GM19238 (cell line): ENCODE data around the gene PLEKHG5.
A peak's percentile ranks its signal among the peaks of the same experiment; 100 is the strongest.

ENCODE experiments used
- DNase-seq: peaks from one replicate; pipeline ENCODE4 v3.0.0; 2011; ENCODE audit warnings: low spot score; ENCODE audit not compliant: insufficient read length

PLEKHG5 gene

DNA sequence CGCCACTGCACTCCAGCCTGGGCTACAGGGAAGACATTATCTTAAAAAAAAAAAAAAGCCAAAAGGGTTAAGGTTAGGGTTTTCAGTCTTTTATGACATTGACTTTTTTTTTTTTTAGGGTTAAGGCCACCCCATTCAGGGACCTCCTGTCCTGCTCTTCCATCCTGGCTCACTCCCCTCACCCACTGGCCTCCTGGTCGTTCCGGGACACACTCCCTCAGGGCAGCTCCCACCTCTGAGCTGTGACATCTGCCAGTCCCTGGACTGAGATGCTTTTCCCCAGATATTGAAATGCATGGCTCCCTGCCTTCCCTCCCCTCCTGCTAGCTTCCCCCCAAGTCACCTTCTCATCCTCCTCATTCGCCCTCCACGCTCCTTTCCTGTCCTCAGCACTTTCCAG, 9.6 kb downstream of the PLEKHG5 start:
- no peak for DNase-seq

- DNase-seq = no peak
Measured at GRCh38 chr1:6477039-6477820, 14.2 kb downstream of the PLEKHG5 start.

- no peak for DNase-seq
Measured at GRCh38 chr1:6476483-6476882, 15.0 kb downstream of the PLEKHG5 start.

- peak; percentile 93 for DNase-seq
Measured at GRCh38 chr1:6475381-6476133, 15.9 kb downstream of the PLEKHG5 start.

DNA sequence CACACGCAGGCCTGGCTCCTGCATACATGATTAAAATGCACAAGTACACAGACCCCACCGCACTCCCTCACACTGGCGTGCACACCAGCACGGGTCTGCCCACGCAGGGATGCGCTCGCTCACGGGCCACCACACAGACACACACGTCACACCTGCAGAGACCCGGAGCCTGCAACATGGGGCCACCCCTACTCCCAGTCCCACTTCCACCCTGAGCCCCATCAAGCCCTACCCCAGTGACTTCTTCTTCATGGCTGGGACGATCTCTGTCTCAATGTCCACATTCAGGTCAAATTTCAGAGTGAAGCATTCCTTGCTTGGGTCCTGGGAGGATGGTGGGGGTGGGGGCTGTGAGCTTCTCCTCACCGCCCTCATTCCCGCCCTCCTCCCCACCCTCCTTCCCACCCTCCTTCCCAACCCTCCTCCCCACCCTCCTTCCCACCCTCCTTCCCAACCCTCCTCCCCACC, 16.6 kb downstream of the PLEKHG5 start:
- DNase-seq = no peak

DNA sequence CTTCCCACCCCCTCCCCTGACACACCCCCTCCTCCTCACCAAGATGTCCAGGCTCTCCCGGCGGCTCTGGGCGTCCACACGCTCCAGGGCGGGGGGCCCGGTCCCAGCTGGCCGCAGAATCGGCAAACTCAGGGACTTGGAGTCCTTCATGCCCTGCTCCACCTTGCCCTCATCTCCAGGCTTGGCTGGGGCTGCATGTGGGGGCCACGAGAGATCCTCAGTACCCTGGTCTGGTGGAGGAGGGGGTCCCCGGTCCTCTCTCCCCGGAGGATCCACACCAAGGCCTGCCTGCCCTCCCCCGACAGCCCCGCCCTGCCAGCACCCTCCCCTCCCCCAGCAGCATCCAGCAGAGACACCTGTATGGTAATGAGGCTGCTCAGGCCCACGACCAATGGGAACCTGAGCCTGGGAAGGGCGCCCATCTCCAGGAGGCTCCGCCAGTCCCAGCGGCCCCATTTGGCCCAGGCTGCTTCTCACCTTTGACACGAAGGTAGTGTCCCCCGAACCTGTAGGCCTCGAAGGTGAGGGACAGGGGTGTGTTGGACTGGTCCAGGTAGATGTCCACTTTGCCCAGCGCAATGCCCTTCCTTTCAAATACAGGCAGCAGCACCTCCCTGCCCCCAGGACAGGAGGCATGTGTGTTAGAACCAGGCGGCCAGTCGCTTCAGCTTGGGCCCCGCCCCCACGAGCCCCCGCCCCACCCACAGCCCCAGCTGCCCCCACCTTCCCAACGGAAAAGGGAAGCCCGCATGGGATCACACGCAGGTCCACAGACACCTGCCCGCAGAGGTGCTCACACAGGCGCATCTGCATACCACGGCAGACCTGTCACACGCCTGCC, 17.3 kb downstream of the PLEKHG5 start:
- DNase-seq = no peak

DNA sequence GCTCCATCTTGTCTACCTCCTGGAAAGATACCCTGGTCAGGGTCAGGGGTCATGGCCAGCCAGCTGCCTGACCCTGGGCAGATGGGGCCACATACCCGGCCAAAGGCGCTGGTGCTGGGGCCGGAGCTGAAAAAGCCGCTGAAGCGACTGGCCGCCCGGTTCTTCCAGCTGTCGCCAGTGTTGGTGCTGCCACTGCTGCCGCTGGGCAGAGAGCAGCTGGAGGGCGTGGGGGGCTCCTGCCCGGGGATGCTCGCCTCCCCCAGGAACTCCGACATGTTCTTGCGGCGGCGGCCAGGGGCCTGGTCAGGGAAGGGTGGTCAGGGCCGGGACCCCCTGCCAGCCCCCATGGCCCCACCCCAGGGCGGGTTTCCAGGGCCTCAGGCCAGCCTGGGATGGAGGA, 18.3 kb downstream of the PLEKHG5 start:
- DNase-seq = no peak

- no peak for DNase-seq
Measured at GRCh38 chr1:6472391-6472790, 19.1 kb downstream of the PLEKHG5 start.

- no peak for DNase-seq
Measured at GRCh38 chr1:6471970-6472368, 19.5 kb downstream of the PLEKHG5 start.

DNA sequence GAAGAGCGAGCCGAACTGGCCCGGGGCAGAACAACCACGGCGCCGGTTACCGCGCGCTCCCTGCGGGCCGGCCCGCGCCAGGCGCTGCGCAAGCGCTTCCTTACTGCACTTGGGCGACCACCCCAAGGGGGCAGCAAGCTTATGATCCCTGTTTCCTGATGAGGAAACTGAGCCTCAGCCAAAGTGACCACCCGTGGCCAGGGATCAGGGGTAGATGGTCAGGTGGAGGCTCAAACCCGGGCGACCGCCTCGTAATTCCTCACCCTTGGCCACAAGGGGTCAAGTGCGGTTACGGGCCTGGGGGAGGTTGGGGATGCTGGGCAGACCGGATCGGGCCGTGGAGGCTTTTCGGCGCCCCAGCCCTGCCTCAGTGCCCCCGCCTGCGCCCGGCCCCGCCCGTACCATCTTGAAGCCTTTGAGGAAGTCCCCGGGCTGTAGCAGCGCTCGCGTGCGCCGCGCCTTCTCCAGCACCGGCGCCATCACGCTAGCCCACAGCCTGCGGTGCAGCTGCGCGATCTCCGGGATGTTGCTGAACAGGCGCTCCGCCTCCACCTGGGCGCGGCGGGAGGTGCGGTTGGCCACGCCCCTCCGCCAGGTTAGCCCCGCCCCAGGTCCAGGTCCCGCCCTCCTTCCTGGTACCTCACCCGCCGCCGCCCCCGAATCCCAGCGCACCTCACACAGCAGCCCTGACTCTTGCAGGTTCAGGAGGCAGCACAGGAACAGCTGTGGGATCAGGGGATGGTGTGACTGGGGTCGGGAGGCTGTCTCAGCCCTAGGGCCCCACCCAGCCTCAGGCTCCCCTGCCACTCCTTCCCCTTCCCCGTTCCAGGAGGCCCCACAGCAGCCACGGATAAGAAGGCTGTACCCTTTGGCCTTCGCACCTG, 20.1 kb downstream of the PLEKHG5 start:
- DNase-seq = no peak

DNA sequence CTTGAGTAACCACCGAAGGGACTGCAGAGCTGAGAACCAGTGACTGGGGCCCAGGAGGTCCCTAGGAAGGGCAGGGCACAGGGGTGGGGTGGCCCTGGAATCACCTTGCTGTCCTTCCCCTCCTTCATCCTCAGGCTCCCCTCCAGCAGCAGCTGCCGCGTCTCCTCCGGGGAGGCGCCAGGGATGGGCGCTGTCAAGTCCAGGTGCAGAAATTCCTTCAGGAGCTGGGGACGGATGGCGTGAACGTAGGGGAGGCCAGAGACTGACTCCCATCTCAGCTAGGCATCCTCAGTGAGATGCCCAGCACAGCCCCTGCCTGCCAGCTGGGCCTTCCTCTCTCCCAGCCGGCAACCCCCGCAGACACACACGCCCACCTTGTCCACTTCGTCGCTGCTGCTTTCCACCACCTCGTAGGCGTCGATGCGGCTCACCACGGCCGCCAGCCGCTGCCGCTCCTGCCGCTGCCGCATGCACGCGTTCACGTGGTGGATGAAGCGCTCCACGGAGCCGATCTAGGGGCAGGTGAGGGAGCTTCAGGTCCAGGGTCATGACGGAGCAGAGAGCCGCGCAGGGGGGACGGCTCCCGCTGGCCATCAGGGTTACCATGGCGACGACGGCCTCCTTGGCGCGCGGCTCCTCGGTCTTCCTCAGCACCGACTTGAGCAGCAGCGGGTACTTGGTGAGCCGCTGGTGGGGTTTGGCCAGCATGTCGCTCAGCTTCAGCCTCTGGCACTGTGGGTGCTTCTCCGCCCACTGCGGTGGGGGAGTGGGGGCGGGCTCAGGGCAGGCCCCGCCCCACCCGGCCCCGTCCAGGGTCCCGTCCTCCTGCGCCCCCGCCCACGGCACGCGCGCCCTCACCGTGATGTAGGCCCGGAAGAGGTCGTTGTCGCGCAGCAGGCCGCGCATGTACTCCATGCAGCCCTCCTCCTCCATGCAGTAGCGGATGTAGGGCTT, 21.1 kb downstream of the PLEKHG5 start:
- DNase-seq = no peak

GRCh38 chr1:6468729-6469461, 22.6 kb downstream of the PLEKHG5 start:
- no peak for DNase-seq

DNA sequence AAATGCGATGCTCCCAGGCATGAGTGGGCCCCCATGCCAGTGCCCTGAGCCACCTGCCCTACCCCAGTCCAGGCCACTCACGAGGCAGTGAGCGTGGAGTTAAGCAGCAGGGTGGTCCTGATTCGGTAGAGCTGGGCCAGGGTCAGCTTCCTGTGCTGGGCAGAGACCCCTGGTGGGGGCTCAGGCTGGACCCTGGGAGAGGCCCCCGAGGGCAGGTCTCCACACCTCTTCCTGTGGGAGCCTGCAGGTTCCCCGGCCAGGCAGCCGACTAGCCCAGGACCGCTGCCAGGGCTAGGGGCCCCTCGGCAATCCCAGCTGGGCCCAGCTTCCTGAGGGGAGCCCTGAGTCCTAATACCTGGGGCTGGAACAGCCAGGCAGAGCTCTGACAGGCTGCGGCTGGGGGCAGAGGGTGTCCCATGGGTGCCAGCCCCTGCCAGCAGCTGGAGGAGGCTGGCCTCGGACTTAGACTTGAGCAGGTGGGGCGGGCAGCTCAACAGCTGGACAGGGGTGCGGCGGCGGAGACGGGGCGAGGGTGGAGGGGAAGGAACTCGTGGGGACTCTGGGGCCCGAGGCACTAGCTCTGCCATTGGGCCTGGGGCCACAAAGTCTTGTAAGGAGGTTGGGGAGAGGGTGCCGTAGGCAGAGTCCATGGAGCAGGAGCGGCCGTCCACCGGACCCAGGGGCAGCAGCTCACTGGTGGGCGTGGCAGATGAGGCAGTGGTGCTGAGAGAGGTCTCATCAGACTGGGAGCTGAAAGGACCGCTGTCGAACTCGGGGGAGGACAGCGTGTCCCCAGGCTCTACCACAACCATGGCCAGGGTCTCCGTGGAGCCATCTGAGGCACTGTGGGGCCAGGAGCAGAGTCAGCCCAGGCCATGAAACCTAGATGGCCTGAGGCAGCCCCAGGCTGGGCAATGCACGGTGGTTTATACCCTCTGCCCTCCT, 23.5 kb downstream of the PLEKHG5 start:
- DNase-seq = no peak

DNA sequence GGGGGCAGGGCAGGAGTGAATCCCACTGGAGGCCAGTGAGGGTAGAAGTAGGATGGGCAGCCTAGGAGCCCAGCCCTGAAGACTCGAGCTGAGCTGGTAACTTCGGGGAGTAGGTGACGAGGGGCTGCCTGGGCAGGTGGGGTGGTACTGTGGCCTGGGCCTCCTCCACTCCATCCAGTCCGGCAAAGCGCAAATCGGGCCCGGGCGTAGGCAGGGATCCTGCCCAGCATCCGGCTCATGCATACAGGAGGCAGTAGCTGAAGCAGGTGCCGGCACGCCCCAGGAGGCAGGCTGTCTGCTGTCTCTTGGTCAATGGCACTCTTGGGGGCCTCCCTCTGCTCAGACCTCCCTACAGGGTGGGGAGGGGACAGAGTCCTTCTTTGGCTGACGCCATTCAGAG, 24.2 kb downstream of the PLEKHG5 start:
- no peak for DNase-seq

- no peak for DNase-seq
Measured at GRCh38 chr1:6466751-6467150, 24.7 kb downstream of the PLEKHG5 start.

- no peak for DNase-seq
Measured at GRCh38 chr1:6466023-6466422, 25.4 kb downstream of the PLEKHG5 start, which contains the start of gene TNFRSF25. TSS of gene TNFRSF25 (minus strand) at chr1:6466173. CDS start at chr1:6466107, 66 bp downstream.

- no peak for DNase-seq
Measured at GRCh38 chr1:6465461-6466005, 25.9 kb downstream of the PLEKHG5 start.
